HepG2 (cell line): ENCODE results near the gene STK4. TPM values are rescaled to one million over a fixed set of nuclear protein-coding genes. Genes with fewer than 3 reads are reported as not detected.

ENCODE experiments used
- ARNT2 ChIP-seq: sonication (generic); formaldehyde crosslinking; IDR thresholded peaks from 2 replicates; pipeline ENCODE4 v1.8.0; 2022; ENCODE audit warnings: mild to moderate bottlenecking, low read depth, missing genetic modification reagents, moderate library complexity
- ATF6 ChIP-seq: sonication (generic); formaldehyde crosslinking; conservative IDR thresholded peaks from 2 replicates; pipeline ENCODE4 v1.4.0; 2020; ENCODE audit warnings: missing genetic modification reagents
- DMAP1 ChIP-seq: IDR thresholded peaks from 2 replicates; pipeline ENCODE4 v1.6.1; 2016
- ELK4 ChIP-seq: sonication (generic); formaldehyde crosslinking; IDR thresholded peaks from 2 replicates; pipeline ENCODE4 v1.9.0; 2021; ENCODE audit warnings: missing genetic modification reagents, borderline replicate concordance
- HBP1 ChIP-seq: IDR thresholded peaks from 2 replicates; pipeline ENCODE4 v1.6.1; 2016; ENCODE audit warnings: low read depth, control low read depth
- SNAPC2 ChIP-seq: sonication (generic); formaldehyde crosslinking; IDR thresholded peaks from 2 replicates; pipeline ENCODE4 v1.8.1; 2022; ENCODE audit warnings: mild to moderate bottlenecking, missing genetic modification reagents
- SNAPC5 ChIP-seq: sonication (generic); formaldehyde crosslinking; IDR thresholded peaks from 2 replicates; pipeline ENCODE4 v1.8.1; 2023; ENCODE audit warnings: mild to moderate bottlenecking, missing genetic modification reagents, borderline replicate concordance
- SP1 ChIP-seq, 2 experiments: fragments of 450-650 bp in 1 of 2; sonication (generic) in 1 of 2; formaldehyde crosslinking in 1 of 2; IDR thresholded peaks; 2 replicates each; pipeline versions ENCODE4 v1.4.0 to v1.6.1; 2016 to 2020; ENCODE audit warnings: missing genetic modification reagents in 1 of 2
- ZMAT5 ChIP-seq: sonication (generic); formaldehyde crosslinking; IDR thresholded peaks from 2 replicates; pipeline ENCODE4 v1.5.0; 2020; ENCODE audit warnings: mild to moderate bottlenecking, low read depth, missing genetic modification reagents, borderline replicate concordance
- ZNF383 ChIP-seq: sonication (generic); formaldehyde crosslinking; IDR thresholded peaks from 2 replicates; pipeline ENCODE4 v1.4.0; 2020; ENCODE audit warnings: missing genetic modification reagents, mild to moderate bottlenecking, borderline replicate concordance
- ZNF44 ChIP-seq: sonication (generic); formaldehyde crosslinking; IDR thresholded peaks from 2 replicates; pipeline ENCODE4 v1.5.1; 2020; ENCODE audit warnings: mild to moderate bottlenecking, missing genetic modification reagents
- ZNF703 ChIP-seq: sonication (generic); formaldehyde crosslinking; IDR thresholded peaks from 2 replicates; pipeline ENCODE4 v1.5.1; 2020; ENCODE audit warnings: missing genetic modification reagents, mild to moderate bottlenecking, moderate library complexity, borderline replicate concordance
- ZNF766 ChIP-seq: sonication (generic); formaldehyde crosslinking; IDR thresholded peaks from 2 replicates; pipeline ENCODE4 v1.5.0; 2020; ENCODE audit warnings: missing genetic modification reagents, borderline replicate concordance
- ZSCAN22 ChIP-seq: sonication (generic); formaldehyde crosslinking; IDR thresholded peaks from 2 replicates; pipeline ENCODE4 v1.4.0; 2020; ENCODE audit warnings: mild to moderate bottlenecking, missing genetic modification reagents
- polyA plus RNA-seq, 8 experiments: library from polyadenylated mRNA; depleted of rRNA in 3 of 8; stranded (reverse) in 7 of 8; unstranded in 1 of 8; fragments of >200 nt; fragmentation: Illumina TruSeq in 4 of 8; extraction: Trizol in 4 of 8; gene quantifications; 2 replicates each; pipeline versions ENCODE4 v1.2.1 to v1.2.3, GENCODE V29; 2011 to 2016; ENCODE audit warnings: low read depth in 4 of 8, missing spikeins in 1 of 8, mixed read lengths in 1 of 8; ENCODE audit not compliant: insufficient read depth in 1 of 8
- total RNA-seq, 5 experiments: library from RNA; depleted of rRNA; stranded (reverse); fragments of >200 nt; fragmentation: Illumina TruSeq; extraction: Trizol; gene quantifications; 2 replicates each; pipeline ENCODE4 v1.2.3, GENCODE V29; 2016; ENCODE audit warnings: low read depth in 1 of 5
- TF ChIP-seq, protein P1 (sequence below): sonication (generic); formaldehyde crosslinking; IDR thresholded peaks from 2 replicates; pipeline ENCODE4 v1.5.0; 2020; ENCODE audit warnings: mild to moderate bottlenecking, missing genetic modification reagents
- TF ChIP-seq, protein P2 (sequence below): sonication (generic); formaldehyde crosslinking; IDR thresholded peaks from 2 replicates; pipeline ENCODE4 v1.4.0; 2020; ENCODE audit warnings: missing genetic modification reagents, borderline replicate concordance
- TF ChIP-seq, protein P3 (sequence below): sonication (generic); formaldehyde crosslinking; IDR thresholded peaks from 2 replicates; pipeline ENCODE4 v1.4.0; 2020; ENCODE audit warnings: missing genetic modification reagents

Gene STK4
- total and polyA plus RNA-seq, 2 of the 13 experiments (the other 11 are each of a cell fraction or from before 2014, with no cell fraction given) = 25.6 to 38.3 TPM

DNA sequence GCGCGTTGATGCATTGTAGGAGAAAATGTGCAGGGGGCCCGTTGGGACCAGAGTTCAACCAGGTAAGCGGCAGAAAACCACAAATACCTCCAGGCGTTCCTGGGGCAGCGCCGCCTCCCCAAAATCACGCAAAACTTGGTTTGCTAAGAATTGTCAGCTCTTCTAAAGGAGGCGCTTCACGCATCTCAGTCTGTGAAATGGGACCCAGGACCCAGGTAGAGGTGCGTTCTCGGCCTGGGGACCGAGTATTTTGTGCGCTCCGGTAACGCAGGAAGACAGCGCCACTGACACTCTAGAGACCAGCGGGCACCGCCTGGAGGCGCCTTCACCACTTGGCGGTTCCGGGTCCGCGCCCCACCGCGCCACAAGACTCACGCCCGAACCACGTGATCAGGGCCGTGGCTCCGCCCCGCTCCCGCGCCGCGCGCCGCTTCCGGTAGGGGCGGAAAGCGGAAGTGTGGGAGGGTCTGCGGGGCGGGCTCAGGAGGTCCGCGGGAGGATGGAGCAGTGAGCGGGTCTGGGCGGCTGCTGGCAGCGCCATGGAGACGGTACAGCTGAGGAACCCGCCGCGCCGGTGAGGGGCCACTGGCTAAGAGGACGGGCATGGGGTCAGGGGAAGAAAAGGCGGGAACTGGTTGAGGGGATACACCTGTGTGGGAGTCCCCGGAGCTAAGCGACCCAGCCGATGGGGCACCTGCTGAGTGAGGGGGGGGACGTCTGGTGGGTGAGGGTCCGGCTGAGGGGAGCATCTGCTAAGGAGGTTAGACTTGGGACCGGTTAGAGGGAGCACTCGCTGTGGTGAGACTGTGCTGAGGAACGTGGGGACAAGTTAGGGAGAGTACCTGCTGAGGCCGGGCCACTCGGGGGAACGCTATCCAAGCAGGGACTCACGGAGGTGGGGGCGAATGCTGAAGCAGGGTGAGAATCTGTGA lies at the start of gene STK4 (continued):
- TF ChIP-seq, protein P1, sequence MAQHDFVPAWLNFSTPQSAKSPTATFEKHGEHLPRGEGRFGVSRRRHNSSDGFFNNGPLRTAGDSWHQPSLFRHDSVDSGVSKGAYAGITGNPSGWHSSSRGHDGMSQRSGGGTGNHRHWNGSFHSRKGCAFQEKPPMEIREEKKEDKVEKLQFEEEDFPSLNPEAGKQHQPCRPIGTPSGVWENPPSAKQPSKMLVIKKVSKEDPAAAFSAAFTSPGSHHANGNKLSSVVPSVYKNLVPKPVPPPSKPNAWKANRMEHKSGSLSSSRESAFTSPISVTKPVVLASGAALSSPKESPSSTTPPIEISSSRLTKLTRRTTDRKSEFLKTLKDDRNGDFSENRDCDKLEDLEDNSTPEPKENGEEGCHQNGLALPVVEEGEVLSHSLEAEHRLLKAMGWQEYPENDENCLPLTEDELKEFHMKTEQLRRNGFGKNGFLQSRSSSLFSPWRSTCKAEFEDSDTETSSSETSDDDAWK (CRISPR knock-in tag) = no peak
- TF ChIP-seq HBP1 (CRISPR knock-in tag) (peak; percentile 57), ELK4 (CRISPR knock-in tag) (peak; percentile 68; the same call in 1 of the 2 replicates), SP1 (IDR thresholded peaks at IDR 0.05) (no peak), SP1 (CRISPR knock-in tag; IDR thresholded peaks at IDR 0.05) (peak; percentile 96), ZMAT5 (CRISPR knock-in tag) (no peak), ZNF703 (CRISPR knock-in tag) (0 out of 2 replicates have a peak, but pooled peaks have one; percentile 3), ATF6 (CRISPR knock-in tag) (no peak; the same call in 1 of the 2 replicates), DMAP1 (CRISPR knock-in tag) (peak; percentile 98), ARNT2 (peak; percentile 97), SNAPC2 (CRISPR knock-in tag) (peak; percentile 86; the same call in 1 of the 2 replicates), ZNF44 (peak; percentile 98), ZSCAN22 (no peak), ZNF383 (CRISPR knock-in tag) (0 out of 2 replicates have a peak, but pooled peaks have one; percentile 48), SNAPC5 (CRISPR knock-in tag) (peak; percentile 92; the same call in 1 of the 2 replicates), ZNF766 (CRISPR knock-in tag) (peak; percentile 96)
- TF ChIP-seq, protein P2, sequence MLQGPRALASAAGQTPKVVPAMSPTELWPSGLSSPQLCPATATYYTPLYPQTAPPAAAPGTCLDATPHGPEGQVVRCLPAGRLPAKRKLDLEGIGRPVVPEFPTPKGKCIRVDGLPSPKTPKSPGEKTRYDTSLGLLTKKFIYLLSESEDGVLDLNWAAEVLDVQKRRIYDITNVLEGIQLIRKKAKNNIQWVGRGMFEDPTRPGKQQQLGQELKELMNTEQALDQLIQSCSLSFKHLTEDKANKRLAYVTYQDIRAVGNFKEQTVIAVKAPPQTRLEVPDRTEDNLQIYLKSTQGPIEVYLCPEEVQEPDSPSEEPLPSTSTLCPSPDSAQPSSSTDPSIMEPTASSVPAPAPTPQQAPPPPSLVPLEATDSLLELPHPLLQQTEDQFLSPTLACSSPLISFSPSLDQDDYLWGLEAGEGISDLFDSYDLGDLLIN (CRISPR knock-in tag) = no peak; the same call in 1 of the 2 replicates
- TF ChIP-seq, protein P3, sequence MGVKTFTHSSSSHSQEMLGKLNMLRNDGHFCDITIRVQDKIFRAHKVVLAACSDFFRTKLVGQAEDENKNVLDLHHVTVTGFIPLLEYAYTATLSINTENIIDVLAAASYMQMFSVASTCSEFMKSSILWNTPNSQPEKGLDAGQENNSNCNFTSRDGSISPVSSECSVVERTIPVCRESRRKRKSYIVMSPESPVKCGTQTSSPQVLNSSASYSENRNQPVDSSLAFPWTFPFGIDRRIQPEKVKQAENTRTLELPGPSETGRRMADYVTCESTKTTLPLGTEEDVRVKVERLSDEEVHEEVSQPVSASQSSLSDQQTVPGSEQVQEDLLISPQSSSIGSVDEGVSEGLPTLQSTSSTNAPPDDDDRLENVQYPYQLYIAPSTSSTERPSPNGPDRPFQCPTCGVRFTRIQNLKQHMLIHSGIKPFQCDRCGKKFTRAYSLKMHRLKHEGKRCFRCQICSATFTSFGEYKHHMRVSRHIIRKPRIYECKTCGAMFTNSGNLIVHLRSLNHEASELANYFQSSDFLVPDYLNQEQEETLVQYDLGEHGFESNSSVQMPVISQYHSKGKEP (CRISPR knock-in tag) = peak; percentile 20; the same call in 1 of the 2 replicates
